Stimulated activated CD8-positive, alpha-beta memory T cell treated with anti-CD3 and anti-CD28 coated beads, Interleukin-12 subunit alpha, Interleukin-12 subunit beta, amount 100 ng/mL, for 4 hours (primary cell): Measurements from ENCODE around the gene IFNA10.
"Not testable (repeated sequence)": the region's sequence is repeated elsewhere in the genome, so short reads cannot be mapped to it uniquely, and the experiment has no call there.

Experiments
- DNase-seq: peaks from one replicate; pipeline ENCODE4 v3.0.0-alpha.2; 2020; ENCODE audit warnings: low read depth

Gene IFNA10

DNA sequence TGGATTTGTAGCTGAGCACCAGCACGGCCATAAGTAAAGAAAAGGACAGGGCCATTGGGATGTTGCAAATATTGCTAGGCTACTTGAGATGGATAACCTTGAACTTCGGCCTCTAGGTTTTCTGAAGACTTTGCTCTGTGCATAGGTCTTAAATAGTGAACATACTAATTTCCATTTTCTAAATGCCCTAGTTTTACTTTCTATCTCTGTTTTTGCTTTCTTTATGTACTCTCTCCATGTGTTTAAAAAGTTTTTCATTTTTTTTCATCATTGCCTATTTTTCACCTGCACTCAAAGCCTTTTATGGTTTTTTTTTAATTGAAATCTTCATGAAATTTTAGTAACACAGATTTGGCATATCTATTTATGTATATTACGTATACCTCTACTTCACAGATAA, at the start of gene IFNA10:
Gene IFNA10 (minus strand): TSS at position 101 of the 400 bp plus-strand sequence. CDS start 46 bp downstream, at position 55.
- not testable (repeated sequence) for DNase-seq

DNA sequence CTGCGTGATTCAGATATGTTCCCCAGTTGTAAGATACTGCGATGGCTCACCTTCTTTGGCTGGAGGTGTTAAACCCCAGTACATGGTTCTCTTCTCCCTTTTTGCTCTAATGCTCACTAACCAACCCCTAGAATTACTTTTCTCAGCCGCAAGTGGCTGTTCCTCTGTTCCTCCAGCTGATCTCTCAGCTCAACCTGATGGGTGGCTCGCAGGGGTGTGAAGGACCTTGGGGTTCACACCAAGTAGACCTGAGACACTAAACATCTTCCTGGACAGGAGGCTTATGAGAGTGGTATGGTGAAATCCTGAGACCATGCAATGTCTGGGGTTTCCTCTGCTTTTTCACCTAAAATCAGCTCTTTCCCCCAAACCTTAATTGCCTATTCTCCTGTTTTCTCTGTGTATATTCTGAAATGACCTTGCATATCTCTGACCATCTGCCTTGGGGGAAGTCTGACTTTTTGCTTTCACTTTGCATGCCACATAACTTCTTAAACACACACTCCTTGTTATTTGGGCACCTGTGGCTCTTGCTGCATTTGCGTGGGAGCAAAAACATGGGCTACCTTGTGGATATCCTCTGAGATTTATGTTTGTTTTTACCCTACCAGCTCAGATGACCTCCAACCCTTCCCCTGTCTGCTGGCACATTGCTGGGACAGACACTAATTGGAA, 48.7 kb upstream of the IFNA10 start:
- no peak for DNase-seq

DNA sequence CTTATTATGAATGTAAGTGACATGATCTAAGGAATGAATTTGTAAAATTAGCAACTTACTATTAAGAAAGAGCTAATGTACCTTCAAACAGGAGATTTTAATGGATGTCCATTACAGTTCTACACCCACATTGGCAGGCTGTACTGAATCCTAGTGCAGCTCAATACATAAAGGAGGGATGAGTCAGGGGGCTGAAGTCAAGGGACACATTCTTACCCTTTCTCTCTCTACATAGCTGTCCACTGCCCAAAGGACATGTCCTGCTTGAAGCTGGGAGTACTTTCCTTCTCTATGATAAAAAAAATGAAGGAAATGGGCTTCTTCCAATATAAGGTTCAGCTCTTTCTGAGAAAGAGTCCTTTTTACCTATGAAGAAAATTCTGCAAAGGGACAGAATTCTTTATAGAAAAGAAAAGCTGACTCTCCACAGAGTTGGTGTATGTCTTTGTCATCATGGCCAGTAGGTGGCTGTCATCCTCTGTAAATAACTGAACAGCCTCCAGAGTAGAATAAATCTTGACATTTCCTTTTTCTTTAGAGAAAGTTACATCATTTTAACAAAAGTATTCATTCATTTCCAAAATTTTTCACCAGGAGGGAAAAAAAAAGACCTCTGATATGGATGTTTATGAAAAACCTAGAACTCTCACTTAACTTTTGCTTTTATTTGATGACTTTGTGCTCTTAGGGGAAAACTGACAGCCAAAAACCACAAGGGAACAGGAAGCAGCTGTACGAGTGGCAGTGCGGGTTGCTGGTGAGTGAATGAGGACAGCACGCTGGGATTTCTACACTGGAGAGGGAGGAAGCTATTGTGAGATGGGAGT, 46.0 kb upstream of the IFNA10 start:
- no peak for DNase-seq

DNA sequence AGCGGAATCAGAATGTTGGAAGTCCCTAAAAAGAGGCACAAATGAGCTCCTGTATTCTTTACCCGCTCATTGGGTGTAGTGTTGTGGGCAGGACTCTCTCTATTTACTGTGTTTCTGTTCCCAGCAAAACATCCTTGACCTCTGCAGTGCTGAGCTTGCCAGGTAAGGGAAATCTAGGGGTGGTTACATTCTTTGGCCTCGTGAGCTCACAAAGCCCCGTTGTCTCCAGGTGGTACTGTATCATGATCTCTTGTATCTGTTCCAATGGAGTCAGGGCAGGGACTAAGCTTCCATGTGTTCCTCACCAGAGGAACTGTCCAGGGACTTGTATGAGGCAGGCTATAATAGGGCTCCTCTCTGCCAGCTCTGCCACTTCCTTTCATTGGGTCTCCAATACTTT, 44.7 kb upstream of the IFNA10 start:
- no peak for DNase-seq

GRCh38 chr9:21251190-21251589, 44.2 kb upstream of the IFNA10 start:
- DNase-seq, result no peak

GRCh38 chr9:21244836-21245235, 37.9 kb upstream of the IFNA10 start:
- no peak for DNase-seq

DNA sequence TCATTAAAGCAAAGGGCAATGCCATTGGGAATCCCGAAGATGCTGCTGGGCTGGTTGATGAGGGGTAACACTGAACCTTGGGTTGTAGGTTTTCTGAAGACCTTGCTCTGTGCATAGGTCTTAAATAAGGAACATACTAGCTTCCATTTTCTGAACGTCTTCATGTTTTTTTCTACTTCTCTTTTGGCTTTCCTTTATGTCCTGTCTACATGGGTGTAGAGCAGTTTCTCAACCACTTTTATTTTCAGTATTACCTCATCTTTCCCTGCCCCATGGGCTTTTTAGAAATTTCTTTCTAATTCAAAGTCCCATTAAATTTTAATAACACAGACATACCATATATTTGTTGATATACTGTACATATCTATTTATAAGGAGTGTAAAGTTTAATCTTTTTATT, 33.0 kb upstream of the IFNA10 start, which contains the start of gene IFNA14:
Gene IFNA14 (minus strand): TSS at position 95 of the 400 bp plus-strand sequence. CDS start 70 bp downstream, at position 25.
- no peak for DNase-seq

DNA sequence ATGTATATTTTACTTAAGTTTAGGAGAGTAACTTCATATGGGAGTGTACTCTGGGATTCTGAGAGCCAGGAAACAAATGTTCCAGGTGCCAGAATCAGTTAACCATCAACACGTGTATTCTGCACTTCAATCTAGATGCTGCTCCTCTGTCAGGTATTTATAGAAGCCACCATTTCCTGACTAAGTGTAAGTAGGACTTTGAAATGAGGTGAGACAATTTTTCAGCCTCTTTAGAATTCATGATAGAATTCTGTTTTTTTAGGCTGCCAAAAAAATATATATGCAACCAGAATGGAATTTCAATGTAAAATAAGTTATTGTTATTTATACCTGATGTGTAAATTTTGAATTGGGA, 29.4 kb upstream of the IFNA10 start:
- not testable (repeated sequence) for DNase-seq

DNA sequence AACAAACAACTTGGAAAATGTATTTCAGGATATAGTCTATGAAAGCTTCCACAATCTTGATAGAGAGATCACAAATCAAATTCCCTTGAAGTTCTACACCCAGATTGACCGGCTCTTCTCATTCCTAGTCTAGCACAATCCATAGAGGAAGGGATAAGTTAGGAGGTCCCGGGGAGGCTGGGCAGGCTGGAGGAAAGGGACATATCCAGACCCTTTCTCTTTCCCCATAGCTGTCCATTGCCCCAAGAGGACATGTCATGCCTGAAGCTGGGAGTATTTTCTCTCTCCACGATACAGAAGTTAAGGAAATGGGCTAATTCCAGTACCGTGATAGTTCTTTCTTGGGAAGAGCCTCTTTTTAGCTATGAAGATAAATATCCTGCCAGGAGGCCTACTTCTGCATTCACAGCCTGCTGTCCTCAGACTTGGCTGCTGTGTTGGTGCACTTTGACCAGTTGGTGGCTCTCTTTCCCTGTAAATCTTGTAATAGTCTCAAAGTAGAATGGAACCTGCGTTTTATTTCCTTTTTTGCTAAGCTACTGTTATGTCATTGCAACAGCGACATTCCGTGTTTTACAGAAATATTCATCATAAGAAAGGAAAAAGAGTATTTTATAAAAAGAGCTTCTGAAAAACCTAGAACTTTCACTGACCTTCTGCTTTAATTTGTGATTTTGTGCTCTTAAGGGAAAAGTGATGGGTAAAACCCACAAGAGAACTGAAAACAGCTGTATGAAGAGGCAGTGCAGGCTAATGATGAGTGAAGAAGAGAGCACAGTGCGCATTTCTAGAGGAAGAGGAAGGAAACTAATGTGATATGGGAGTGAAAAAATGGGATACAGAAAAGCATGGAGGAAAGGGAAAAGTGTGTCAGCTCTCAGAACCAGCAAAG, 28.8 kb upstream of the IFNA10 start:
- not testable (repeated sequence) for DNase-seq

DNA sequence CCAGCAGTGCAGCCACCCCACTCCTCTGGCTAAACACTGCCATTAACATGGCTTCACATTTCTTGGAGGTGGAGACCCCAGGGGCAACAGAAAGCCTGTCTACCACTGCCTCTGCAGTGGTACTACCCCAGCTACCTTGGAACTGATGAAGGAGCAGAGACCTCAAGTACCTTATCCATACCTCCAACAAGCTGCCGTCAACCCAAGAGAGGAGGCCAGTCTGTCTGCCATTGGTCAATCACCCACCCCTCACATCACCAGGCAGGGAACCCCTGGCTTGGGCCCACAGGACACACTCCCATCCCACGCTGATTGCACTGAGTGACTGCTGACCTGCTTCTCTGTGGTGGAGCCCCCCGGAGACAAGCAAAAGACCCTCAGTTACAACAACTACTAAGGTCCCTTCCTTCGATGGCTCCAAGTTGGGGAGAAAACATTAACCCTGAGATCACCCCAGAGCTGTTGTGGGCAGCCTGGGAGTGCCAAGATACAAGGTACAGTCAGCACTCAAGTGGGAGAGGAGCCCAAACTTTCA, 27.3 kb upstream of the IFNA10 start:
- no peak for DNase-seq

DNA sequence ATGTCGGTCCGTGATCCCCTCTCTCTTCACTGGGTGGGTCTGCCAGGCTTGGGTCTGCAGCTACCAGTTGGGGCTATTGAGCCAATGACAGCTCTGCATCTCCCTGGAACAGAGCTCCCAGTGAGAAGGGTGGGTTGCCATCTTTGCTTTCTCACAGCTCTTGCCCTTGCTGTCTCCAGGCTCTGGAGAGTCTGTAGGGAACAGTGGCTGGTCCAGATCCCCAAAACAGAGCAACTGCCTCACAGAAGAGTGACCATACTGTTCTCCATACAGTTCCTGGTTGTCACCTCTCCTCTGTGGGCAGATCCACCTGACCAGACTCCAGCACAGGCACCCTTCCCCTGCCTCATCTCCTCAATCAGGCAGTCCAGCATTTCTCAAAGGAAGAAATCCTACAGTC, 26.3 kb upstream of the IFNA10 start:
- DNase-seq, result no peak

GRCh38 chr9:21228122-21228521, 21.2 kb upstream of the IFNA10 start, which contains the start of gene IFNA17:
TSS of gene IFNA17 (minus strand) at chr9:21228222. CDS start at chr9:21228173, 49 bp downstream.
- no peak for DNase-seq

GRCh38 chr9:21217211-21217610, 10.3 kb upstream of the IFNA10 start, which contains the start of gene IFNA16:
TSS of gene IFNA16 (minus strand) at chr9:21217311. CDS start at chr9:21217305, 6 bp downstream.
- not testable (repeated sequence) for DNase-seq

DNA sequence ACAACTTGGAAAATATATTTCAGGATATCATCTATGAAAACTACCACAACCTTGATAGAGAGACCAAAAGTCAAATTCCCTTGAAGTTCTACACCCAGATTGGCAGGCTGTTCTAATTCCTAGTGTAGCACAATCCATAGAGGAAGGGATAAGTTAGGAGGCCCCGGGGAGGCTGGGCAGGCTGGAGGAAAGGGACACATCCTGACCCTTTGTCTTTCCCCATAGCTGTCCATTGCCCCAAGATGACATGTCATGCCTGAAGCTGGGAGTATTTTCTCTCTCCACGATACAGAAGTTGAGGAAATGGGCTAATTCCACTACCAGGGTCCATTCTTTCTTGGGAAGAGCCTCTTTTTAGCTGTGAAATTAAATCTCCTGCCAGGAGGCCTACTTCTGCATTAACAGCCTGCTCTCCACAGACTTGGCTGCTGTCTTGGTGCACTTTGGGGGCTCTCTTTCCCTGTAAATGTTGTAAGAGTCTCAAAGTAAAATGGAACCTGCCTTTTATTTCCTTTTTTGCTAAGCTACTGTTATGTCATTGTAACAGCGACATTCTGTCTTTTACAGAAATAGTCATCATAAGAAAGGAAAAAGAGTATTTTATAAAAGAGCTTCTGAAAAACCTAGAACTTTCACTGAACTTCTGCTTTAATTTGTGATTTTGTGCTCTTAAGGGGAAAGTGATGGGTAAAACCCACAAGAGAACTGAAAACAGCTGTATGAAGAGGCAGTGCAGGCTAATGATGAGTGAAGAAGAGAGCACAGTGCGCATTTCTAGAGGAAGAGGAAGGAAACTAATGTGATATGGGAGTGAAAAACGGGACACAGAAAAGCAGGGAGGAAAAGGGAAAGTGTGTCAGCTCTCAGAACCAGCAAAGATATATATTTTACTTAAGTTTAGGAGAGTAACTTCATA, 6.7 kb upstream of the IFNA10 start:
- DNase-seq, result not testable (repeated sequence)

DNA sequence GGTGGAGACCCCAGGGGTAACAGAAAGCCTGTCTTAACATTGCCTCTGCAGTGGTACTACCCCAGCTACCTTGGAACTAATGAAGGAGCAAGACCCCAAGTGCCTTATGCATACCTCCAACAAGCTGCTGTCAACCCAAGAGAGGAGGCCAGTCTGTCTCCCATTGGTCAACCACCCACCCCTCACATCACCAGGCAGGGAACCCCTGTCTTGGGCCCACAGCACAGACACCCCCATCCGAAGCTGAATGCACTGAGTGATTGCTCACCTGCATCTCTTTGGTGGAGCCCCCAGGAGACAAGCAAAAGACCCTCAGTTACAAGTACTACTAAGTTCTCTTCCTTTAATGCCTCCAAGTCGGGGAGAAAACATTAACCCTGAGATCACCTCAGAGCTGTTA, 5.2 kb upstream of the IFNA10 start:
- not testable (repeated sequence) for DNase-seq

DNA sequence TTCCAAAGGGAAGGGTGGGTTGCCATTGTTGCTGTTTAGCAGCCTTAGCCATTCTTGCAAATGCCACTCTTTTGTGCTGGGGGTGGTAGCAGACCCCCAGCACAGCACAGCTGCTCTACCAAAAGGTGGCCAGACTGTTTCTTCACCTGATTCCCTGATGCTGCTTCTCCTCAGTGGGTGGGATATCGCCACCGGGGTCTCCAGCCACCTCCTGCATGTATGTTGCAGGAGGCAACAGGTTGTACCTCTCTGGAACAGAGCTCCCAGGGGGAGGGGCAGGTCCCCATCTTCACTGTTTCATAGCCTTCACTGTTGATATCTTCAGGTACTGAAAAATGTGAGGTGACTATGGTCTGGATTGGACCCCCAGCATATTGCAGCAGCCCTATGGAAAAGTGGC, 3.8 kb upstream of the IFNA10 start:
- DNase-seq, result not testable (repeated sequence)

GRCh38 chr9:21210311-21210710, 3.4 kb upstream of the IFNA10 start:
- DNase-seq, result no peak

GRCh38 chr9:21205204-21205603, 1.7 kb downstream of the IFNA10 start:
- no peak for DNase-seq

- DNase-seq, result not testable (repeated sequence)
Observed at GRCh38 chr9:21202105-21202504, 4.8 kb downstream of the IFNA10 start, which contains the start of gene IFNA7. TSS of gene IFNA7 (minus strand) at chr9:21202205. CDS start at chr9:21202165, 40 bp downstream.
